BLaER1 (cell line): ENCODE measurements around the gene ALG9.
A peak's percentile ranks its signal among the peaks of the same experiment; 100 is the strongest.

Experiments used
- H3K27ac ChIP-seq: shearing (Covaris generic); formaldehyde crosslinking; 2 replicates; pipeline ENCODE4 v1.8.1; 2022
- H3K27me3 ChIP-seq: shearing (Covaris generic); formaldehyde crosslinking; 2 replicates; pipeline ENCODE4 v1.8.1; 2022
- H3K36me3 ChIP-seq: shearing (Covaris generic); formaldehyde crosslinking; 2 replicates; pipeline ENCODE4 v1.8.1; 2022
- H3K4me1 ChIP-seq: shearing (Covaris generic); formaldehyde crosslinking; 2 replicates; pipeline ENCODE4 v1.8.1; 2022
- H3K4me2 ChIP-seq: shearing (Covaris generic); formaldehyde crosslinking; 2 replicates; pipeline ENCODE4 v1.8.1; 2022
- H3K4me3 ChIP-seq: shearing (Covaris generic); formaldehyde crosslinking; 2 replicates; pipeline ENCODE4 v1.8.1; 2022
- H3K9ac ChIP-seq: shearing (Covaris generic); formaldehyde crosslinking; 2 replicates; pipeline ENCODE4 v1.8.1; 2022
- H3K9me3 ChIP-seq: shearing (Covaris generic); formaldehyde crosslinking; 2 replicates; pipeline ENCODE4 v1.8.1; 2022
- H4K20me1 ChIP-seq: shearing (Covaris generic); formaldehyde crosslinking; 2 replicates; pipeline ENCODE4 v1.8.1; 2022
- Cebpa-rat ChIP-seq: shearing (Covaris generic); IDR thresholded peaks from 2 replicates; pipeline ENCODE4 v1.8.1; 2022

Gene ALG9

GRCh38 chr11:111882202-111882601 is 10.8 kb upstream of the ALG9 start:
- Histone ChIP-seq H3K4me3 (no peak overlapping the region), H3K36me3 (no peaks in the 10 kb centered on the region), H3K4me1 (peaks cover 22% of the 10 kb centered on the region), H4K20me1 (no peaks in the 10 kb centered on the region), H3K9me3 (no peaks in the 10 kb centered on the region), H3K9ac (no peak overlapping the region), H3K27ac (no peak overlapping the region), H3K27me3 (no peaks in the 10 kb centered on the region), H3K4me2 (no peak overlapping the region)
- no peak for TF ChIP-seq Cebpa-rat

GRCh38 chr11:111879637-111879960 is 8.2 kb upstream of the ALG9 start:
- H3K9me3 ChIP-seq = no peaks in the 10 kb centered on the region
- H3K9ac ChIP-seq = peak overlapping the region; percentile 83
- peak overlapping the region; percentile 78 for H3K27ac ChIP-seq
- peaks cover 24% of the 10 kb centered on the region for H3K4me1 ChIP-seq
- peaks cover 14% of the 10 kb centered on the region for H3K36me3 ChIP-seq
- H4K20me1 ChIP-seq = no peaks in the 10 kb centered on the region
- no peaks in the 10 kb centered on the region for H3K27me3 ChIP-seq
- peak overlapping the region; percentile 75 for H3K4me3 ChIP-seq
- peak overlapping the region; percentile 88 for H3K4me2 ChIP-seq
- no peak for TF ChIP-seq Cebpa-rat

DNA sequence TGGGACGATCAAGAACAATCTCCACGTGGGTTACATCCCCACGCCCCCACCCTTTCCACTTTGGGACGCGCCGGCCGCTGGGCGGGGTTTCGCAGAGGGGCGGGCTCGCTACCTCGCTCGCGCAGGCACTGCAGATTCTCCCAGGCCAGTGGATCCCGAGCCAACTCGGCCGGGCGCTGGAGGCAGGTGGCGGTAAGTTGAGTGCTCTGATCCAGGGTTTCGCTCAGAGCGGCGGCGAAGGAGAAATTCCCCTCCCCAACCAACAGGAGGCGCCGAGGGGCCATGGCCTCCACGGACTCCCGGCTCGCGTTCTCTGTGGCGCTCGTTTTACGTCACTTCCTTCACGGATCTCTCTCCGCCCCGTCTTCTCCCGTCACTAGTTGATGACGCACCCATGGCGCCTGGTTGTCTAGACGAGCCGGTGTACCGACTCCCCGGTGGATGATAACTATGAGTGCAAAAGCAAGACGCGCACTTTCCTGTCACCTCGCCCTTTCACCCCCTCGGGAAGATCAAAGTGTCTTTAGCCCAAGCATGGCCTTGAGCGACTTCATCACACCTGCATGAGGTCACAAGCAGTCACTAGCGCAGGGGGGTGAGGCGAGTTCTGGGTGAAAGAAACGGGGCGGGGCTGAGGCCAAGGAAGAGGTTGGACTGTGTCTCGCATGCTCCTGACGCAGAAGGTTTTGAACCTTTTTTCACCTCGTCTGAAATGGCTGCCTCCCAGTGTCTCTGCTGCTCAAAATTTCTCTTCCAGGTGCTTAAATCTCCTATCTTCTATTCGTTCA is 7.7 kb upstream of the ALG9 start, which contains the start of the genes CFAP68 and FDXACB1:
TSS of gene CFAP68 (plus strand) at position 693 of the 788 bp plus-strand sequence. CDS start at position 713, 20 bp downstream.
TSS of gene FDXACB1 (minus strand) at position 317 of the 788 bp plus-strand sequence. CDS start at position 284, 33 bp downstream.
- peak within 1 kb of the TSS; percentile 88 for H3K4me2 ChIP-seq
- H3K27ac ChIP-seq = peak within 1 kb of the TSS; percentile 78
- H4K20me1 ChIP-seq = no peaks in the 10 kb centered on the region
- peak within 1 kb of the TSS; percentile 75 for H3K4me3 ChIP-seq
- H3K4me1 ChIP-seq = peaks cover 24% of the 10 kb centered on the region
- peak within 1 kb of the TSS; percentile 83 for H3K9ac ChIP-seq
- no peaks in the 10 kb centered on the region for H3K9me3 ChIP-seq
- no peaks in the 10 kb centered on the region for H3K27me3 ChIP-seq
- peaks cover 14% of the 10 kb centered on the region for H3K36me3 ChIP-seq
- TF ChIP-seq Cebpa-rat = no peak

DNA sequence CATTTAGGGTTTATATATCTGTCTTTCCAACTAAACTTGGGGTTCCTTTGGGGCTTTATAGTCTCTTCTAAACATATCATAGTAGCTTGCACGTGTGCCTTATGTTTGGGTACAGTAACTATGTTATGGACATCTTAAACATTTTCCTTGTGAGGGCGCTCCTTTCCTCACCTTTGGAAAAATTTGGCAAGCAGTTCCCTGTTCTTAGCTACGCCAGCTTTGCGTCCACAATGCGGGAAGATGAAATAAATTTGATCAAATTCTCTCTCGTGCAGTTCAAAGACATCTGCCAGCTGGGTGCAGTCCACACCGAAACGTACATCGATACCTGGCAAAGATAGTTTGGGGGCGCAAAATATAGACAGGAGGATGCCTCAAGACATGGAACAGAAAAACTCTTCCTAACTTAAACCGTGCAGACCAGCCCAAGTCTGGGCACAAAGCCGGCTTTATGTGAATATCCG is 7.0 kb upstream of the ALG9 start:
- Histone ChIP-seq H3K9ac (peak overlapping the region; percentile 83), H4K20me1 (no peaks in the 10 kb centered on the region), H3K4me3 (peak overlapping the region; percentile 75), H3K4me2 (peak overlapping the region; percentile 87), H3K36me3 (peaks cover 14% of the 10 kb centered on the region), H3K4me1 (peaks cover 24% of the 10 kb centered on the region), H3K27me3 (no peaks in the 10 kb centered on the region), H3K27ac (peak overlapping the region; percentile 78), H3K9me3 (no peaks in the 10 kb centered on the region)
- no peak for TF ChIP-seq Cebpa-rat

GRCh38 chr11:111871693-111872161 is 346 bp upstream of the ALG9 start:
- Histone ChIP-seq H3K4me1 (peaks cover 18% of the 10 kb centered on the region), H3K9ac (peak overlapping the region; percentile 82), H3K9me3 (no peaks in the 10 kb centered on the region), H3K27ac (peak overlapping the region; percentile 65), H4K20me1 (no peaks in the 10 kb centered on the region), H3K36me3 (peaks cover 35% of the 10 kb centered on the region), H3K4me3 (peak overlapping the region; percentile 91), H3K4me2 (peak overlapping the region; percentile 77), H3K27me3 (no peaks in the 10 kb centered on the region)
- no peak for TF ChIP-seq Cebpa-rat

DNA sequence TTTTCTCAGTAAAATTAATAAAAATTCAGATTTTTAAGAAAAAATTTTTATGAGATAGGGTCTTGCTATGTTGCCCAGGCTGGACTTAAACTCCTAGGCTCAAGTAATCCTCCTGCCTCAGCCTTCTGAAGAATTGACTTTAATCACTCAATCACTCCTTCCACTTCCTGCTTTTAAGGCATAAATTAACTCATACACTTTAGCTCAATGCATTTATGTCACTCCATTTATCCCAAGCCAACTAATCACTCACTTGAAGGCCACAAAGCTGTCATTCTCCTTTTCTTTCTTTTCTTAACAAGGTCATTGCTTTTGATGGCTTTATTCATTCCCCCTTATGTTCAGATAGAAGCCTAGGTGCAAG is 877 bp downstream of the ALG9 start:
- H3K36me3 ChIP-seq = peaks cover 38% of the 10 kb centered on the region
- H3K27me3 ChIP-seq = no peaks in the 10 kb centered on the region
- 0 out of 2 replicates have a peak overlapping the region, but pooled peaks have one; percentile 65 for H3K27ac ChIP-seq
- peak overlapping the region; percentile 91 for H3K4me3 ChIP-seq
- H3K4me2 ChIP-seq = peak overlapping the region; percentile 77
- peaks cover 18% of the 10 kb centered on the region for H3K4me1 ChIP-seq
- peak overlapping the region; percentile 82 for H3K9ac ChIP-seq
- no peaks in the 10 kb centered on the region for H3K9me3 ChIP-seq
- H4K20me1 ChIP-seq = no peaks in the 10 kb centered on the region
- TF ChIP-seq Cebpa-rat = no peak

DNA sequence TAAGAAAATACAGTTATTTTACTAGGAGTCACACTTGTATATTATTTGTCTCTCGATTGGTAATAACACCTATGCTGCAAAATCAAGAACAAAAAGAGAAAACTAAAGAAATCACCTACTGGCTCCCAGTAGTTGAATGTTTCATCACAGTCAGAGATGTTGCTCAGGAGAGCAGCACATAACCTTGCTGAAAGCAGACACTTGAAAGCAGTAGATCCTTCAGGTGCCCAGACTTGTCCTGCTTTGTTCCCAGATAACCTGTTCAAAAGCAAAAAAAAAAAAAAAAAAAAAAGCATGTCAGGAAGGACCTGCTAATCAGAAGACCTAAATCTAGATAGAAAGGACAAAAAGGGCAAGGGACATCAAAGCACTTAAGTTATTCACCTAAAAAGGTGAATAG is 1.3 kb downstream of the ALG9 start:
- no peak for TF ChIP-seq Cebpa-rat
- peaks cover 39% of the 10 kb centered on the region for H3K36me3 ChIP-seq
- no peak overlapping the region for H3K27ac ChIP-seq
- H3K27me3 ChIP-seq = no peaks in the 10 kb centered on the region
- peak overlapping the region; percentile 77 for H3K4me2 ChIP-seq
- peak overlapping the region; percentile 82; the same call in 1 of the 2 replicates for H3K9ac ChIP-seq
- H3K9me3 ChIP-seq = no peaks in the 10 kb centered on the region
- peak overlapping the region; percentile 91 for H3K4me3 ChIP-seq
- no peaks in the 10 kb centered on the region for H4K20me1 ChIP-seq
- H3K4me1 ChIP-seq = peaks cover 18% of the 10 kb centered on the region

DNA sequence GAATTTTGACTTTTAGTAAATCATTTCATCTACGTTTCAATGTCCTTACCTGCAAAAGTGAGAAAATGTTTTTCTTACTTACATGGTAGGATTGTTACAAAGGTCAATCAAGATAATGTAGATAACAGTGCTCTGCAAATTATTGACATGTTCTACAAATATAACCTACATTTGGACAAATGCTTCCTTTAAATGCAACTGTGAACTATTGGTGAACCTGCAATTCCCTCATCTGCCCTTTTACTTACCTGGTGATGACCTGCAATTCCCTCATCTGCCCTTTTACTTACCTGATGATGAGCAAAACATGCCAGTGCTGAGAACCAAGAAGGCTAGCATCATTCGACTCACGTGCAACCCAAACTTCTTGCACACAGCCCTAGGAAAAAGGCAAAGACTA is 11.1 kb downstream of the ALG9 start:
- no peaks in the 10 kb centered on the region for H3K27me3 ChIP-seq
- H3K4me1 ChIP-seq = no peaks in the 10 kb centered on the region
- H3K4me3 ChIP-seq = no peak overlapping the region
- TF ChIP-seq Cebpa-rat = no peak
- H3K9me3 ChIP-seq = no peaks in the 10 kb centered on the region
- no peaks in the 10 kb centered on the region for H4K20me1 ChIP-seq
- no peak overlapping the region for H3K9ac ChIP-seq
- no peak overlapping the region for H3K4me2 ChIP-seq
- no peak overlapping the region for H3K27ac ChIP-seq
- peaks cover 90% of the 10 kb centered on the region for H3K36me3 ChIP-seq

- Histone ChIP-seq H3K4me2 (no peak overlapping the region), H3K9ac (no peak overlapping the region), H4K20me1 (no peaks in the 10 kb centered on the region), H3K4me1 (no peaks in the 10 kb centered on the region), H3K27me3 (no peaks in the 10 kb centered on the region), H3K36me3 (peaks cover 94% of the 10 kb centered on the region), H3K27ac (no peak overlapping the region), H3K9me3 (no peaks in the 10 kb centered on the region), H3K4me3 (no peak overlapping the region)
- no peak for TF ChIP-seq Cebpa-rat
These were observed 15.9 kb downstream of the ALG9 start for GRCh38 chr11:111855506-111855905.

- H3K27ac ChIP-seq = no peak overlapping the region
- no peak overlapping the region for H3K4me2 ChIP-seq
- no peaks in the 10 kb centered on the region for H3K9me3 ChIP-seq
- no peak for TF ChIP-seq Cebpa-rat
- H3K4me1 ChIP-seq = no peaks in the 10 kb centered on the region
- H3K36me3 ChIP-seq = peaks cover 94% of the 10 kb centered on the region
- no peaks in the 10 kb centered on the region for H4K20me1 ChIP-seq
- H3K27me3 ChIP-seq = no peaks in the 10 kb centered on the region
- no peak overlapping the region for H3K9ac ChIP-seq
- H3K4me3 ChIP-seq = no peak overlapping the region
These were observed 19.3 kb downstream of the ALG9 start for GRCh38 chr11:111852103-111852502.
